ENCODE results near the gene IDH2. TPM values are rescaled to one million over a fixed set of nuclear protein-coding genes. Genes with fewer than 3 reads are reported as not detected.

IDH2 gene
- total RNA-seq, 1 donor from 2014 or later = 185 TPM

GRCh38 chr15:90047956-90048575 lies 54.2 kb downstream of the IDH2 start:
- peak overlapping the region; percentile 74 for H3K27ac ChIP-seq (ENCODE audit: low read depth, low read length)
- no peaks in the 10 kb centered on the region for H3K27me3 ChIP-seq (ENCODE audit: control insufficient read depth in 3 of 3, insufficient read depth in 3 of 3, low read length in 3 of 3)
- H3K36me3 ChIP-seq (ENCODE audit: control insufficient read depth in 3 of 3, insufficient read depth in 3 of 3, low read length in 3 of 3) = no peaks in the 10 kb centered on the region
- peak overlapping the region in 2 of 3 donors; percentile 64 to 68 for H3K9ac ChIP-seq (ENCODE audit: low read depth in 1 of 3, low read length in 3 of 3)
- peak overlapping the region in 2 of 3 donors; percentile 13 to 23 for H3K4me3 ChIP-seq (ENCODE audit: low read length in 3 of 3)
- peaks cover 27 to 51% (median 40%) of the 10 kb centered on the region in 3 donors for H3K4me1 ChIP-seq (ENCODE audit: control insufficient read depth in 3 of 3, insufficient read depth in 3 of 3, low read length in 3 of 3)
- H3K9me3 ChIP-seq (ENCODE audit: control insufficient read depth in 3 of 3, low read length in 3 of 3) = no peaks in the 10 kb centered on the region

- H3K27ac ChIP-seq (ENCODE audit: low read depth, low read length) = peak overlapping the region; percentile 74
Measured at GRCh38 chr15:90046911-90047392, 55.3 kb downstream of the IDH2 start.

GRCh38 chr15:90046289-90046688 lies 56.0 kb downstream of the IDH2 start:
- Histone ChIP-seq H3K27me3 (ENCODE audit: control insufficient read depth in 3 of 3, insufficient read depth in 3 of 3, low read length in 3 of 3) (no peaks in the 10 kb centered on the region), H3K9ac (ENCODE audit: low read depth in 1 of 3, low read length in 3 of 3) (peak overlapping the region; percentile 28 to 68 (median 50)), H3K9me3 (ENCODE audit: control insufficient read depth in 3 of 3, low read length in 3 of 3) (no peaks in the 10 kb centered on the region), H3K4me3 (ENCODE audit: low read length in 3 of 3) (no peak overlapping the region), H3K4me1 (ENCODE audit: control insufficient read depth in 3 of 3, insufficient read depth in 3 of 3, low read length in 3 of 3) (peaks cover 27 to 58% (median 47%) of the 10 kb centered on the region in 3 donors), H3K27ac (ENCODE audit: low read depth, low read length) (peak overlapping the region; percentile 74), H3K36me3 (ENCODE audit: control insufficient read depth in 3 of 3, insufficient read depth in 3 of 3, low read length in 3 of 3) (no peaks in the 10 kb centered on the region)

More at GRCh38 chr15:90046911-90047392, 55.3 kb downstream of the IDH2 start:
- no peaks in the 10 kb centered on the region for H3K9me3 ChIP-seq (ENCODE audit: control insufficient read depth in 3 of 3, low read length in 3 of 3)
- no peaks in the 10 kb centered on the region for H3K36me3 ChIP-seq (ENCODE audit: control insufficient read depth in 3 of 3, insufficient read depth in 3 of 3, low read length in 3 of 3)
- H3K4me1 ChIP-seq (ENCODE audit: control insufficient read depth in 3 of 3, insufficient read depth in 3 of 3, low read length in 3 of 3) = peaks cover 27 to 58% (median 47%) of the 10 kb centered on the region in 3 donors
- peak overlapping the region; percentile 50 to 68 (median 60) for H3K9ac ChIP-seq (ENCODE audit: low read depth in 1 of 3, low read length in 3 of 3)
- no peak overlapping the region for H3K4me3 ChIP-seq (ENCODE audit: low read length in 3 of 3)
- H3K27me3 ChIP-seq (ENCODE audit: control insufficient read depth in 3 of 3, insufficient read depth in 3 of 3, low read length in 3 of 3) = no peaks in the 10 kb centered on the region

- Histone ChIP-seq H3K9ac (ENCODE audit: low read depth in 1 of 3, low read length in 3 of 3) (no peak overlapping the region), H3K9me3 (ENCODE audit: control insufficient read depth in 3 of 3, low read length in 3 of 3) (no peaks in the 10 kb centered on the region), H3K4me1 (ENCODE audit: control insufficient read depth in 3 of 3, insufficient read depth in 3 of 3, low read length in 3 of 3) (peaks cover 27 to 58% (median 41%) of the 10 kb centered on the region in 3 donors), H3K27ac (ENCODE audit: low read depth, low read length) (no peak overlapping the region), H3K4me3 (ENCODE audit: low read length in 3 of 3) (no peak overlapping the region), H3K27me3 (ENCODE audit: control insufficient read depth in 3 of 3, insufficient read depth in 3 of 3, low read length in 3 of 3) (no peaks in the 10 kb centered on the region), H3K36me3 (ENCODE audit: control insufficient read depth in 3 of 3, insufficient read depth in 3 of 3, low read length in 3 of 3) (no peaks in the 10 kb centered on the region)
Measured at GRCh38 chr15:90044916-90045371, 57.3 kb downstream of the IDH2 start.

- Histone ChIP-seq H3K9me3 (ENCODE audit: control insufficient read depth in 3 of 3, low read length in 3 of 3) (no peaks in the 10 kb centered on the region), H3K36me3 (ENCODE audit: control insufficient read depth in 3 of 3, insufficient read depth in 3 of 3, low read length in 3 of 3) (no peaks in the 10 kb centered on the region), H3K4me3 (ENCODE audit: low read length in 3 of 3) (no peak overlapping the region), H3K27ac (ENCODE audit: low read depth, low read length) (no peak overlapping the region), H3K9ac (ENCODE audit: low read depth in 1 of 3, low read length in 3 of 3) (no peak overlapping the region), H3K27me3 (ENCODE audit: control insufficient read depth in 3 of 3, insufficient read depth in 3 of 3, low read length in 3 of 3) (no peaks in the 10 kb centered on the region), H3K4me1 (ENCODE audit: control insufficient read depth in 3 of 3, insufficient read depth in 3 of 3, low read length in 3 of 3) (peaks cover 27 to 56% (median 36%) of the 10 kb centered on the region in 3 donors)
Measured at GRCh38 chr15:90044191-90044590, 58.1 kb downstream of the IDH2 start.

- no peak overlapping the region for H3K27ac ChIP-seq (ENCODE audit: low read depth, low read length)
- no peaks in the 10 kb centered on the region for H3K27me3 ChIP-seq (ENCODE audit: control insufficient read depth in 3 of 3, insufficient read depth in 3 of 3, low read length in 3 of 3)
- peaks cover 25 to 54% (median 34%) of the 10 kb centered on the region in 3 donors for H3K4me1 ChIP-seq (ENCODE audit: control insufficient read depth in 3 of 3, insufficient read depth in 3 of 3, low read length in 3 of 3)
- H3K4me3 ChIP-seq (ENCODE audit: low read length in 3 of 3) = no peak overlapping the region
- no peak overlapping the region for H3K9ac ChIP-seq (ENCODE audit: low read depth in 1 of 3, low read length in 3 of 3)
- no peaks in the 10 kb centered on the region for H3K36me3 ChIP-seq (ENCODE audit: control insufficient read depth in 3 of 3, insufficient read depth in 3 of 3, low read length in 3 of 3)
- no peaks in the 10 kb centered on the region for H3K9me3 ChIP-seq (ENCODE audit: control insufficient read depth in 3 of 3, low read length in 3 of 3)
Measured at GRCh38 chr15:90043530-90044010, 58.7 kb downstream of the IDH2 start.

GRCh38 chr15:90042766-90043529 lies 59.3 kb downstream of the IDH2 start:
- no peaks in the 10 kb centered on the region for H3K27me3 ChIP-seq (ENCODE audit: control insufficient read depth in 3 of 3, insufficient read depth in 3 of 3, low read length in 3 of 3)
- H3K9me3 ChIP-seq (ENCODE audit: control insufficient read depth in 3 of 3, low read length in 3 of 3) = no peaks in the 10 kb centered on the region
- no peak overlapping the region for H3K4me3 ChIP-seq (ENCODE audit: low read length in 3 of 3)
- peak overlapping the region in 1 of 3 donors; percentile 16 for H3K9ac ChIP-seq (ENCODE audit: low read depth in 1 of 3, low read length in 3 of 3)
- H3K36me3 ChIP-seq (ENCODE audit: control insufficient read depth in 3 of 3, insufficient read depth in 3 of 3, low read length in 3 of 3) = no peaks in the 10 kb centered on the region
- H3K4me1 ChIP-seq (ENCODE audit: control insufficient read depth in 3 of 3, insufficient read depth in 3 of 3, low read length in 3 of 3) = peaks cover 19 to 54% (median 34%) of the 10 kb centered on the region in 3 donors
- no peak overlapping the region for H3K27ac ChIP-seq (ENCODE audit: low read depth, low read length)

- H3K27ac ChIP-seq (ENCODE audit: low read depth, low read length) = no peak overlapping the region
- no peaks in the 10 kb centered on the region for H3K36me3 ChIP-seq (ENCODE audit: control insufficient read depth in 3 of 3, insufficient read depth in 3 of 3, low read length in 3 of 3)
- H3K4me3 ChIP-seq (ENCODE audit: low read length in 3 of 3) = no peak overlapping the region
- H3K9me3 ChIP-seq (ENCODE audit: control insufficient read depth in 3 of 3, low read length in 3 of 3) = no peaks in the 10 kb centered on the region
- no peak overlapping the region for H3K9ac ChIP-seq (ENCODE audit: low read depth in 1 of 3, low read length in 3 of 3)
- H3K27me3 ChIP-seq (ENCODE audit: control insufficient read depth in 3 of 3, insufficient read depth in 3 of 3, low read length in 3 of 3) = no peaks in the 10 kb centered on the region
- peaks cover 13 to 54% (median 34%) of the 10 kb centered on the region in 3 donors for H3K4me1 ChIP-seq (ENCODE audit: control insufficient read depth in 3 of 3, insufficient read depth in 3 of 3, low read length in 3 of 3)
Measured at GRCh38 chr15:90042356-90042755, 59.9 kb downstream of the IDH2 start.

- Histone ChIP-seq H3K9me3 (ENCODE audit: control insufficient read depth in 3 of 3, low read length in 3 of 3) (no peaks in the 10 kb centered on the region), H3K27me3 (ENCODE audit: control insufficient read depth in 3 of 3, insufficient read depth in 3 of 3, low read length in 3 of 3) (no peaks in the 10 kb centered on the region), H3K9ac (ENCODE audit: low read depth in 1 of 3, low read length in 3 of 3) (no peak overlapping the region), H3K36me3 (ENCODE audit: control insufficient read depth in 3 of 3, insufficient read depth in 3 of 3, low read length in 3 of 3) (no peaks in the 10 kb centered on the region), H3K27ac (ENCODE audit: low read depth, low read length) (no peak overlapping the region), H3K4me3 (ENCODE audit: low read length in 3 of 3) (no peak overlapping the region), H3K4me1 (ENCODE audit: control insufficient read depth in 3 of 3, insufficient read depth in 3 of 3, low read length in 3 of 3) (peaks cover 11 to 51% (median 34%) of the 10 kb centered on the region in 3 donors)
Measured at GRCh38 chr15:90040618-90041017, 61.6 kb downstream of the IDH2 start.

GRCh38 chr15:90039996-90040395 lies 62.3 kb downstream of the IDH2 start:
- H3K27me3 ChIP-seq (ENCODE audit: control insufficient read depth in 3 of 3, insufficient read depth in 3 of 3, low read length in 3 of 3) = no peaks in the 10 kb centered on the region
- no peak overlapping the region for H3K4me3 ChIP-seq (ENCODE audit: low read length in 3 of 3)
- no peak overlapping the region for H3K9ac ChIP-seq (ENCODE audit: low read depth in 1 of 3, low read length in 3 of 3)
- H3K36me3 ChIP-seq (ENCODE audit: control insufficient read depth in 3 of 3, insufficient read depth in 3 of 3, low read length in 3 of 3) = no peaks in the 10 kb centered on the region
- no peak overlapping the region for H3K27ac ChIP-seq (ENCODE audit: low read depth, low read length)
- no peaks in the 10 kb centered on the region for H3K9me3 ChIP-seq (ENCODE audit: control insufficient read depth in 3 of 3, low read length in 3 of 3)
- peaks cover 18 to 57% (median 40%) of the 10 kb centered on the region in 3 donors for H3K4me1 ChIP-seq (ENCODE audit: control insufficient read depth in 3 of 3, insufficient read depth in 3 of 3, low read length in 3 of 3)
